GM18508 (cell line): ENCODE measurements around the gene PTPRD.
A peak's percentile ranks its signal among the peaks of the same experiment; 100 is the strongest.

Experiments
- ATAC-seq: cut with Tn5 transposase; IDR thresholded peaks from one replicate; pipeline ENCODE4 v1.9.1; 2021; ENCODE audit warnings: moderate number of reproducible peaks; ENCODE audit not compliant: insufficient read depth, unreplicated experiment

Gene PTPRD

GRCh38 chr9:8365466-8366160 is 2247.2 kb downstream of the PTPRD start:
- ATAC-seq = peak; percentile 4

- peak; percentile 46 for ATAC-seq
These were observed 2247.8 kb downstream of the PTPRD start for GRCh38 chr9:8365029-8365428.

- no peak for ATAC-seq
These were observed 2248.6 kb downstream of the PTPRD start for GRCh38 chr9:8364026-8364752.

GRCh38 chr9:8362250-8362649 is 2250.6 kb downstream of the PTPRD start:
- ATAC-seq = peak; percentile 72

- no peak for ATAC-seq
These were observed 2251.4 kb downstream of the PTPRD start for GRCh38 chr9:8361364-8361763.

GRCh38 chr9:8356406-8356805 is 2256.4 kb downstream of the PTPRD start:
- no peak for ATAC-seq

- no peak for ATAC-seq
These were observed 2261.4 kb downstream of the PTPRD start for GRCh38 chr9:8351436-8351835.

GRCh38 chr9:8349901-8350300 is 2262.9 kb downstream of the PTPRD start:
- ATAC-seq = no peak

GRCh38 chr9:8349376-8349775 is 2263.4 kb downstream of the PTPRD start:
- ATAC-seq = no peak

- no peak for ATAC-seq
These were observed 2264.0 kb downstream of the PTPRD start for GRCh38 chr9:8348756-8349155.

- no peak for ATAC-seq
These were observed 2266.5 kb downstream of the PTPRD start for GRCh38 chr9:8346296-8346695.

- ATAC-seq = no peak
These were observed 2273.9 kb downstream of the PTPRD start for GRCh38 chr9:8338767-8339510.

GRCh38 chr9:8337834-8338766 is 2274.7 kb downstream of the PTPRD start:
- no peak for ATAC-seq

GRCh38 chr9:8332871-8333270 is 2279.9 kb downstream of the PTPRD start:
- ATAC-seq = no peak

GRCh38 chr9:8332331-8332650 is 2280.5 kb downstream of the PTPRD start:
- no peak for ATAC-seq

- ATAC-seq = no peak
These were observed 2281.1 kb downstream of the PTPRD start for GRCh38 chr9:8331507-8332330.

- ATAC-seq = no peak
These were observed 2283.1 kb downstream of the PTPRD start for GRCh38 chr9:8329561-8330283.

GRCh38 chr9:8315211-8315610 is 2297.6 kb downstream of the PTPRD start:
- no peak for ATAC-seq

GRCh38 chr9:8309258-8309657 is 2303.5 kb downstream of the PTPRD start:
- no peak for ATAC-seq
